ENCODE data around the gene ZFYVE9. TPM values are rescaled to one million over a fixed set of nuclear protein-coding genes. Genes with fewer than 3 reads are reported as not detected.
"Not testable (repeated sequence)": the region's sequence is repeated elsewhere in the genome, so short reads cannot be mapped to it uniquely, and the experiment has no call there.

The ZFYVE9 gene
- total RNA-seq, 2 donors from 2014 or later: 15.8 to 18.5 TPM

GRCh38 chr1:52166996-52167753, 25.3 kb downstream of the ZFYVE9 start:
- Histone ChIP-seq H3K36me3 (no peaks in the 10 kb centered on the region), H3K9me3 (peaks cover 0 to 6% of the 10 kb centered on the region in 2 donors), H3K4me1 (peaks cover 0 to 4% of the 10 kb centered on the region in 2 donors), H3K27me3 (no peaks in the 10 kb centered on the region), H3K27ac (no peak overlapping the region), H3K4me3 (no peak overlapping the region)
- TF ChIP-seq CTCF (IDR thresholded peaks at IDR 0.05): no peak
- no peak for DNase-seq (ENCODE audit: low spot score)

GRCh38 chr1:52168373-52169080, 26.6 kb downstream of the ZFYVE9 start:
- H3K4me3 ChIP-seq: no peak overlapping the region
- DNase-seq (ENCODE audit: low spot score): no peak
- TF ChIP-seq CTCF (IDR thresholded peaks at IDR 0.05): no peak
- H3K27ac ChIP-seq: no peak overlapping the region
- no peaks in the 10 kb centered on the region for H3K27me3 ChIP-seq
- H3K9me3 ChIP-seq: peaks cover 0 to 6% of the 10 kb centered on the region in 2 donors
- peaks cover 0 to 4% of the 10 kb centered on the region in 2 donors for H3K4me1 ChIP-seq
- H3K36me3 ChIP-seq: no peaks in the 10 kb centered on the region

- not testable (repeated sequence) for DNase-seq (ENCODE audit: low spot score); H3K36me3 ChIP-seq; H3K4me1 ChIP-seq; H3K4me3 ChIP-seq; H3K27me3 ChIP-seq; H3K9me3 ChIP-seq; H3K27ac ChIP-seq
Measured at GRCh38 chr1:52171149-52171548, 29.3 kb downstream of the ZFYVE9 start.

- H3K4me3 ChIP-seq: no peak overlapping the region
- no peaks in the 10 kb centered on the region for H3K9me3 ChIP-seq
- DNase-seq (ENCODE audit: low spot score): no peak
- no peak overlapping the region for H3K27ac ChIP-seq
- TF ChIP-seq CTCF (IDR thresholded peaks at IDR 0.05): no peak
- no peaks in the 10 kb centered on the region for H3K27me3 ChIP-seq
- H3K36me3 ChIP-seq: no peaks in the 10 kb centered on the region
- H3K4me1 ChIP-seq: no peaks in the 10 kb centered on the region
Measured at GRCh38 chr1:52179073-52179472, 37.2 kb downstream of the ZFYVE9 start.

GRCh38 chr1:52180176-52180575, 38.3 kb downstream of the ZFYVE9 start:
- Histone ChIP-seq H3K4me1 (peaks cover 0 to 4% of the 10 kb centered on the region in 2 donors), H3K4me3 (no peak overlapping the region), H3K36me3 (no peaks in the 10 kb centered on the region), H3K9me3 (no peaks in the 10 kb centered on the region), H3K27me3 (no peaks in the 10 kb centered on the region), H3K27ac (no peak overlapping the region)
- DNase-seq (ENCODE audit: low spot score): no peak
- TF ChIP-seq CTCF (IDR thresholded peaks at IDR 0.05): no peak

GRCh38 chr1:52181759-52182158, 39.9 kb downstream of the ZFYVE9 start:
- not testable (repeated sequence) for H3K4me3 ChIP-seq; H3K4me1 ChIP-seq; H3K27me3 ChIP-seq; H3K36me3 ChIP-seq; DNase-seq (ENCODE audit: low spot score); H3K27ac ChIP-seq; H3K9me3 ChIP-seq

- not testable (repeated sequence) for DNase-seq (ENCODE audit: low spot score); H3K4me3 ChIP-seq; H3K4me1 ChIP-seq; H3K36me3 ChIP-seq; H3K27ac ChIP-seq; H3K9me3 ChIP-seq; H3K27me3 ChIP-seq
Measured at GRCh38 chr1:52182328-52182727, 40.4 kb downstream of the ZFYVE9 start.
